Right renal cortex interstitium (tissue), 3 donors: ENCODE measurements around the gene ELMO3. TPM values are rescaled to one million over a fixed set of nuclear protein-coding genes. Genes with fewer than 3 reads are reported as not detected.

Source experiments
- DNase-seq, 3 donors: peaks; one replicate each; pipeline ENCODE4 v3.0.0-alpha.2; 2013; ENCODE audit warnings: low read depth in 3 of 3, low spot score in 2 of 3
- polyA plus RNA-seq, 3 donors: library from polyadenylated mRNA; unstranded; fragments of 120-200 nt; gene quantifications; one replicate each; pipeline ENCODE4 v1.2.1, GENCODE V29; 2013; ENCODE audit not compliant: insufficient read length in 3 of 3

Gene ELMO3
- polyA plus RNA-seq, 3 donors: 4.3 to 5.5 (median 4.9) TPM

DNA sequence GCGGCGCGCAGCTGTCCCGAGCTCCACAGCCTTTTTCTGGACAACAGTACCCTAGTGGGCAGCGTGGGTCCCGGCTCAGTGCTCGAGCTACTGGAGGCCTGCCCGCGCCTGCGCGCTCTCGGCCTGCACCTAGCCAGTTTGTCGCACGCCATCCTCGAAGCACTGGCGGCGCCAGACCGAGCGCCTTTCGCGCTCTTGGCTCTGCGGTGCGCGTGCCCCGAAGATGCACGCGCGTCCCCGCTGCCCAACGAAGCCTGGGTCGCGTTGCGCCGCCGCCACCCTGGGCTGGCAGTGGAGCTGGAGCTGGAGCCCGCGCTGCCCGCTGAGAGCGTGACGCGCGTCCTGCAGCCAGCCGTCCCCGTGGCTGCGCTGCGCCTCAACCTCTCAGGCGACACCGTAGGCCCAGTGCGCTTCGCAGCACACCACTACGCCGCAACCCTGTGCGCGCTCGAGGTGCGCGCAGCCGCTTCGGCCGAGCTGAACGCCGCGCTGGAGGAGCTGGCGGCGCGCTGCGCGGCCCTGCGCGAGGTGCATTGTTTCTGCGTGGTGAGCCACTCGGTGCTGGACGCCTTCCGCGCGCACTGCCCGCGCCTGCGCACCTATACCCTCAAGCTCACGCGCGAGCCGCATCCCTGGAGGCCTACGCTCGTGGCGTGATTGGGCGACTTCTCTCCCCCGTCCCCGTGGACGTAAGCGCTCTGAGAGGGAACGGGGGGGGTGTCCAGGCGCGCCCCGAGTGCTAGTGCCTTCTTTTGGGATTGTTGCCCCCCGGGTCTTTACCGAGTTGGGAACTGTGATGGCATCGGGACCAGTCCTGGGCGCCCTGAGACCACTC, 35.5 kb upstream of the ELMO3 start:
- no peak for DNase-seq

GRCh38 chr16:67163999-67164558, 34.9 kb upstream of the ELMO3 start:
- DNase-seq: no peak

DNA sequence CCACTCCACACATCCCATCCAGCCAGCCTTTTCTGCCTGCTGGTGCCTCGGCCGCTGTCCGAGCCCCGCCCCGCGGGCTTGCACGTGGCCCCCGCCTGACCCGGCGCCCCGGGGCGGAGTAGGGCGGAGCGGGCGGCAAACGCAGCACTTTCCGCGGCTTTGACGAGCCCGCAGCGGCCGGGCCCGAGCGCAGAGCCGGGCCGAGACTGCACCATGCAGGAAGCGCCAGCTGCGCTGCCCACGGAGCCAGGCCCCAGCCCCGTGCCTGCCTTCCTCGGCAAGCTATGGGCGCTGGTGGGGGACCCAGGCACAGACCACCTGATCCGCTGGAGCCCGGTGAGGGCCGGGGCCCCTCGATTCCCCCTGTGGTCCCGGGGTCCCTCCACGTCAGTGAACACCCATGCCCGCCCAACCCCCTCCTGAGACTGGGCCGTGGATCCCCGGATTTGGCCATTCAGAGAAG, 34.3 kb upstream of the ELMO3 start, which contains the start of gene HSF4:
Gene HSF4 (plus strand): TSS at position 147 of the 463 bp plus-strand sequence. CDS start 67 bp downstream, at position 214.
- DNase-seq: no peak

DNA sequence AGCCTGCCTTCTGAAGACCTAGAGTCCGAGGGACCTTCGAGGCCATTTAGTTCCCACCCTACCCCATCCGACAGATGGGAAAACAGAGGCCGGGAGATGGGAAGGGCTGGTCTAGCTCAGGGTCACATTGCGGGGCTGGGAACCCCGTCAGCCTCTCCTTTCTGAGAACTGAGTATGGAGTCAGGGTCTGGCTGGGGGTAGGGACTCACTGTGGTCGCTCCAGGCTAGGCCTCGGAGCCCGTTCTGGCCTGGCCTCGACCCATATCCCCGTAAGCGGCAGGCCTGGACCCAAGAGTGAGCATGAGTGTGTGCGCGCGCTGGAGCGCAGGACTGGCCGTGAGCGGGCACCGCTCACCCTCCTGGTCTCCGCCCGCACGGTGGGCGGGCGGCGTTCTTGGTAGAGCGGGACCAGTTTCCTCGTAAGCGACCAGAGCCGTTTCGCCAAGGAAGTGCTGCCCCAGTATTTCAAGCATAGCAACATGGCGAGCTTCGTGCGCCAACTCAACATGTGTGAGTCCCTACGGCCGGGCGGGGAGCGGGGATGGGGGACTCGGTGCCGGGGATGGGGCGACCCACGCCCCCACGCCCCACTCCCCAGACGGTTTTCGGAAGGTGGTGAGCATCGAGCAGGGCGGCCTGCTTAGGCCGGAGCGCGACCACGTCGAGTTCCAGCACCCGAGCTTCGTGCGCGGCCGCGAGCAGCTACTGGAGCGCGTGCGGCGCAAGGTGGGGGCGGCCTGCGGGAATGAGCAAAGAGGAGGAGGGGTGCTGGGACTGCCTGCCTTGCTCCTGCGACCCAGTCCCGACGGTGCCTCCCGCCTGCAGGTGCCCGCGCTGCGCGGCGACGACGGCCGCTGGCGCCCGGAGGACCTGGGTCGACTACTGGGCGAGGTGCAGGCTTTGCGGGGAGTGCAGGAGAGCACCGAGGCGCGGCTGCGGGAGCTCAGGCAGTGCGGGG, 33.5 kb upstream of the ELMO3 start:
- DNase-seq: no peak

GRCh38 chr16:67166110-67166547, 32.8 kb upstream of the ELMO3 start:
- DNase-seq: no peak

DNA sequence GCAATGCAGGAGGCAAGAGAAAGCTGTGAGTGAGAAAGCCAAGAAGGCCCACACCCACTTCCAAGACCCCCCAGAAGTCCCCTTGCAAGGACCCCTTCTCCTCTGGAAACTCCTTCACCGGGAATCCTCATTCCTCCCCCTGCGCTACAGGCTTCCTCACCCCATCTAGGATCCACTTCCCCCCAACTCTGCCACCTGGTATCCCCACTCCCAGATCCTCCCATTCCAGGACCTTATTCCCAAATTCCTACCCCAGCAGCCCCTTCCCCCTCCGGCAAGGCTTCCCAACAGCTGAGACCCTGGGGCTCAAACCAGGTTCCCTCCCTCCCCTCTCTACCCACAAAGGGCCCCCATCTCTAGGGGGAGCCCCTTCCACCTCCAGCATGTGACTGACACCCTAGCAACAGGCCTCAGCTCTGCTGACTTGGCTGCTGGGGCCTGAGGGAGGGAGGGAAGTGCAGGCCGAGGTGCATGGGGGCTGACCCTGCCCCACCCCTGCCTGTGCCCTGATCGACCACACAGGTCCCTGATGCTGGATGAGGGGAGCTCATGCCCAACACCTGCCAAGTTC, 32.2 kb upstream of the ELMO3 start:
- no peak for DNase-seq

GRCh38 chr16:67167588-67167987, 31.3 kb upstream of the ELMO3 start:
- no peak for DNase-seq

GRCh38 chr16:67169011-67169451, 29.9 kb upstream of the ELMO3 start:
- DNase-seq: no peak

DNA sequence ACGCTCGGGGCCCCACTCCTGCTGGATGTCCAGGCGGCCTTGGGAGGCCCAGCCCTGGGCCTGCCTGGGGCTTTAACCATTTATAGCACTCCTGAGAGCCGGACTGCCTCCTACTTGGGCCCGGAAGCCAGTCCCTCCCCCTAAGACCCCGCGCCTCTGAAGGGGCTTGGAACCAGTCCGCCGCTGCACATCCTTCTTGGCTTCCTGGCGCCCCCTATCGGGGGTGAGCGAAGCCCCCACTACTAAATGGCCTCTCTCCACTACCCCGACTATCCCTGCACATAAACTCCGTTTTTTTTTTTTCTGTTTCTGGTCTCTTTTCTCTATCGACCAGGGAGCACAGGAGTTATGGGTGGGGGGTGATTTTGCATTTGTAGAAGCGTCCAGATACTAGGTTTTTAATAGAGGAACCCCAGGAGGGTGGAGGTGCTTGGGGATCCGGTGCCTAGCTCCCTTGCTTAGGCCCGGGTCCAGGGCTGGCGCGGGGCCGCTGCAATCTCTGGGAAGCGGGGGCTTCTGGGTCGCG, 29.2 kb upstream of the ELMO3 start:
- no peak for DNase-seq

DNA sequence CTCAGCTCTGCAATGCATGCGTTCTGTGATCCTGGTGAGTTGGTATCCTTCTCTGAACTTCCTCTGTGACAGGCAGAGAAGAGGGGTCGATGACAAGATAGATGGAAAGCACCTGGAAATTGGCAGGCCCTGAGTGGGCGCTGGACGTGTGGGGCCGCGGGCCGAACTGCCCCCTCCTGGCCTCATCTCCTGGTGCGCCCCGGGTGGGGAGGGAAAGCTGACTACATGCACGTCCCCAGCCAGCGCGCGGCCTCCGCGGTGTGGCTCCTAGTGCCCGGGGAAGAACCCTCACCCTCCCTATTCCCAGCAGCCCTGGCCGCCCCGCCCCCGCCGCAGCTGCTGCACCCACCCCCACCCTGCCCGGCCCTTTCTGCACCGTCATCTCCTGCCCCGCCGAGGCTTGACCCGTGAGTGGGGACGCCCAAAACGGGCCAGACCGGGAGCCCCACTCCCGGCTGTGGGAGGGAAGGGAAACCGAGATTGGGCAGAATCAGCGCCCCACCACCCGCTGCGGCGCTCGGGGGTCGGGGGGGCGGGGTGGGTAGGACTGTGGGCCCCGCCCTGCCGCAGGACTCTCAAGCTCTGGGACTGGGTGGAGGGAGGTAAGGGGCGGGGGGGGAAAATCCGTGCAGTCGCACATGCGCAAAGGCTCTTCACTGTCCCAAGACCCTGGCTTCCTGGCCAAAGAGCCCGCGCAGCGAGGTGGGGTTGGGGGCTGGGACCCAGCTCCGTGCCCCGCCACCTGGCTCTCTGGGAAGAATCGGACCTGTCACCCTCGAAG, 28.6 kb upstream of the ELMO3 start, which contains the start of gene NOL3:
Gene NOL3 (plus strand): TSS at position 371 of the 781 bp plus-strand sequence.
- no peak for DNase-seq

- DNase-seq: no peak
These were observed 27.8 kb upstream of the ELMO3 start for GRCh38 chr16:67170949-67171649.

GRCh38 chr16:67173323-67173722, 25.6 kb upstream of the ELMO3 start:
- no peak for DNase-seq

DNA sequence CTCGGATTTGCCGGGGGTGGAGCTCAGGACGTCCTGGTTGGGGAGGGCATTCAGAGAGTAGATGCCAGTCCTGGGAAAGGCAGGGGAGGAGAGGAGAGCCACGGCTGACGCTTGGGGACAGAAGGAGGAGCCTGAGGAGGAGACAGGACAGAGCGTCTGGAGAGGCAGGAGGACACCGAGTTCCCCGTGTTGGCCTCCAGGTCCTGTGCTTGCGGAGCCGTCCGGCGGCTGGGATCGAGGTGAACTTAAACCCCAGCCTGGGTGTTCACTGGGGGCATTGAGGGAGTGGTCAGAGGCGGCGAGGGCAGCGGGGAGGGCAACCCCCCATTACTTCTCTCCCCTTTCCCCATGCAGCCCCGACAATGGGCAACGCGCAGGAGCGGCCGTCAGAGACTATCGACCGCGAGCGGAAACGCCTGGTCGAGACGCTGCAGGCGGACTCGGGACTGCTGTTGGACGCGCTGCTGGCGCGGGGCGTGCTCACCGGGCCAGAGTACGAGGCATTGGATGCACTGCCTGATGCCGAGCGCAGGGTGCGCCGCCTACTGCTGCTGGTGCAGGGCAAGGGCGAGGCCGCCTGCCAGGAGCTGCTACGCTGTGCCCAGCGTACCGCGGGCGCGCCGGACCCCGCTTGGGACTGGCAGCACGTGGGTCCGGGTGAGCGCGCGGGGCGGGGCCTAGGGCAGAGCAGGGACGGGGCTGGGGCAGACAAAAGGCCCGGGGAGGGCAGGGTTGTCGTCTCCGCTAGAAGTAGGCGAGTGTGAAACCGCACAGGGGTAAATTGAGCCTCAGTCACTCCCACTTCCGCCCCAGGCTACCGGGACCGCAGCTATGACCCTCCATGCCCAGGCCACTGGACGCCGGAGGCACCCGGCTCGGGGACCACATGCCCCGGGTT, 24.9 kb upstream of the ELMO3 start:
- DNase-seq: no peak

DNA sequence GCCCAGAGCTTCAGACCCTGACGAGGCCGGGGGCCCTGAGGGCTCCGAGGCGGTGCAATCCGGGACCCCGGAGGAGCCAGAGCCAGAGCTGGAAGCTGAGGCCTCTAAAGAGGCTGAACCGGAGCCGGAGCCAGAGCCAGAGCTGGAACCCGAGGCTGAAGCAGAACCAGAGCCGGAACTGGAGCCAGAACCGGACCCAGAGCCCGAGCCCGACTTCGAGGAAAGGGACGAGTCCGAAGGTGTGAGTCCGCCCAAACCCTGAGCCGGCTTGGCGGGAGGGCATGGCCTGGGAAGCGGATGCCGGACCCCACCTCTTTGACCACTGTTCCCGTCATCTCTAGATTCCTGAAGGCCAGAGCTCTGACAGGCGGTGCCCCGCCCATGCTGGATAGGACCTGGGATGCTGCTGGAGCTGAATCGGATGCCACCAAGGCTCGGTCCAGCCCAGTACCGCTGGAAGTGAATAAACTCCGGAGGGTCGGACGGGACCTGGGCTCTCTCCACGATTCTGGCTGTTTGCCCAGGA, 24.2 kb upstream of the ELMO3 start:
- DNase-seq: no peak

DNA sequence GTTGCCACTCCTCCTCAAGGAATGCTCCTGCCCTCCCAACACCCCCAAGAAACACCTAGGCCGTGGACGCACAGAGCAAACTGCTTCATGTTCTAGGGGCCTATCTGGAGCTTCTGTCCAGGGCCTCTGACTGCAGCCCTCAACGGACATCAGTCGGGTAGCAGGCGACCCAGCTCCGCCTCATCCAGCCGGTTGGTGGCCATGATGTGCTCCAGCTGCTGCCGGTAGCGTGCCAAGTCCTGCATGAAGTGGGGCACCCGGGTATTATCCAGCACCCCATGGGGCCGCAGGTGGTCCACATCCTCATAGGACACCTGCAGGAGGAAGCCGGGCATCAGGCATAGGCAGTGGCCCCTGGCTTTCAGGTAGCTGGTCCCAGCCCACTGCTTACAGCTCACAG, 22.3 kb upstream of the ELMO3 start:
- DNase-seq: no peak

GRCh38 chr16:67177743-67178699, 20.9 kb upstream of the ELMO3 start:
- no peak for DNase-seq
